Measurements from ENCODE around the gene NECTIN4.
"Not testable (repeated sequence)": the region's sequence is repeated elsewhere in the genome, so short reads cannot be mapped to it uniquely, and the experiment has no call there.

Gene NECTIN4

GRCh38 chr1:161080441-161081405 lies 8.6 kb downstream of the NECTIN4 start:
- DNase-seq, result no peak

DNA sequence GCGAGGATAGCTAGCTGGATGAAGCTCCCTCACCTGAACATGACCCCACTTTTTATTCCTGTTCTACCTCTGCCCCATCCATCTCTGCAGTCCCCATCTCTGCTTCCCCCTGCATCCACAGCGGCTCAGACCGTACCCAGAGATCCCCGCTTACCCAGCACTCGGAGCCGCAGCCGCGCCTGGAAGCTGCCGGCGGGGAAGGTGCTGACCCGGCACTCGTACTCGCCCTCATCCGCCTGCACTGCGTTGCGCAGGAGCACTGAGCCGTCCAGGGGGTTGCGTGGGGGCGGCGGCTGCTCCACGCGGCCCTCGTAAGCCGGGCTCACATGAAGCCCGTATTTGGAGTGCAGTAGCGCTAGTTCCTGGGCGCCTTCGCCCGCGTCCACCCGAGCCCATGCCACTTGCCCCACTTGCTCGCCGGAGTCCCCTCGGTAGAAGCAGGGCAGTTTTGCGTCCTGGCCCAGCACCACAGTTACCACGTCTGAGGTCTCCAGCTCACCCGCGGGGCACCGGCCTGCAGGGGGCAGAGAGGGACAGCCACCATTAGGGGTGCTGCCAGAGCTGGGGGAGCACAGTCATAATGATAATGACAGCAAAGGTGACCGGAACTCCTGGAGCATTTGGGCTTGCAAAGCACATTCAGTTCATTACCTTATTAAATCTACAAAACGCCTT lies 9.8 kb downstream of the NECTIN4 start:
- DNase-seq, result no peak

DNA sequence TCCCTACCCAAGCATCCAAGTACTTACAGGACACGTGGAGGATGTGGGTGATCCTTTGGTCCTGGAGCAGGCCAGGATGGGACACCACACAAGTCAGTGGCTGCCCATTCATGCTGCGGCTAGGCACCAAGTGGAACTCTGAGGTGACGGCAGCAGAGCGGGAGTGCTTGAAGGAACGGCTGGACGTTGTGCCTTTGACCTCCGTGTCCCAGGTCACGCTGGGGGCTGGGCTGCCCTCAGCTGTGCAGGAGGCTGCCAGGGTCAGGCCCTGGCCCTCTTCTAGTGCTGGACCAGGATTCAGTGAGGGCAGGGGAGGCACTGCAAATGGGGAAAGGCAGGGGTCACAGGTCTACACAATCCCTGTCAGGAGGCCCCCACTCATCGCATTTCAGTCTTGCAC lies 11.9 kb downstream of the NECTIN4 start:
- DNase-seq, result no peak

DNA sequence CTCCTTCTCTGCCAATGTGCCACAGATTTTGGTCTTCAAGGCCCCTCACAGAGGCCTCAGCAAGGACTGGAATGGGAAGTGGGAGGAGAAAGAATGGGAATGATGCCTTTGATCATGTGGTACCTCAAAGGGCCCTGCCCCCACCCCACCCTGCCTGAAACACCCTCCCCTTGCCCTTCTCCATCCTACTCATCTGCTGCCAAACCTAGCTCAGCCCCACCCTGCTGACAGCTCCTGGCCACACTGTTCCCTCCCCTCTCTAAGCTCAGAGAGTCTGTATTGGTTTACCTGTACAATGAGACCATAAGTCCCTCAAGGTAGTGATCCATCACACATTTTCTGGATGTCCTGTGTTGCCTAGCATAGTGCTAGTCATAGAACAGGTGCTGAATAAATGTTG lies 12.9 kb downstream of the NECTIN4 start:
- DNase-seq, result no peak

DNA sequence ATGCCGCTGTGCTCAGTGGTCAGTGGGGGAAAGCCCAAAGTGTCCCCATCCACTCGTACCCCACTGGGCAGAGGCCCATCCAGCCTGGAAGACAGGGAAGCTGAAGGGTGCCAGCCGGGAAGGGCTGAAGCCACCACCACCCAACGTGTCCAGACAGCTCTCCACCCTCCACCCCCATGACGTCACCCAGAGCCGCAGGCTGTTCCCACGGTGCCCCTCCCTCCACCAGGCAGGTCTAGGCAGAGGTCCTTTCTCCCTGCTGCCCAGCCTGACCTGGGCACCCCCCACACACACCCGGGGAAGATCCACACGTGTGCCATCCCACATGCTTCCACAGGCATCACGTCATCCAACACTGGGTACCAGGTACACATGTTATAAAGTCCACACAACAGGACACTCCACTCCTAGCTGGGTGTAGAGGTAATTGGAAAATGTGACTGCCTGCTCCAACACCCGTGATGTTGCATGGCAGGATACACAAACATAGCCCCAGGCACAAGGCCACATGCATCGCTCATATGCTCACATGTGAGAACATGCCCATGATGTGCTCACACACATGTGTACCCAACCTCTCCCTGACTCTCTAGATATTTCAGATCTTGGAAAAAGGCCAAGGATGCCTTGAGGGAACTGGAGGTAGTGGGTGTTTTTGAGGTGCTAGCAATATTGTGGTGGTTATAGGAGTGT lies 14.5 kb downstream of the NECTIN4 start:
- no peak for DNase-seq

- DNase-seq, result no peak
Measured at GRCh38 chr1:161073474-161074121, 15.8 kb downstream of the NECTIN4 start.

DNA sequence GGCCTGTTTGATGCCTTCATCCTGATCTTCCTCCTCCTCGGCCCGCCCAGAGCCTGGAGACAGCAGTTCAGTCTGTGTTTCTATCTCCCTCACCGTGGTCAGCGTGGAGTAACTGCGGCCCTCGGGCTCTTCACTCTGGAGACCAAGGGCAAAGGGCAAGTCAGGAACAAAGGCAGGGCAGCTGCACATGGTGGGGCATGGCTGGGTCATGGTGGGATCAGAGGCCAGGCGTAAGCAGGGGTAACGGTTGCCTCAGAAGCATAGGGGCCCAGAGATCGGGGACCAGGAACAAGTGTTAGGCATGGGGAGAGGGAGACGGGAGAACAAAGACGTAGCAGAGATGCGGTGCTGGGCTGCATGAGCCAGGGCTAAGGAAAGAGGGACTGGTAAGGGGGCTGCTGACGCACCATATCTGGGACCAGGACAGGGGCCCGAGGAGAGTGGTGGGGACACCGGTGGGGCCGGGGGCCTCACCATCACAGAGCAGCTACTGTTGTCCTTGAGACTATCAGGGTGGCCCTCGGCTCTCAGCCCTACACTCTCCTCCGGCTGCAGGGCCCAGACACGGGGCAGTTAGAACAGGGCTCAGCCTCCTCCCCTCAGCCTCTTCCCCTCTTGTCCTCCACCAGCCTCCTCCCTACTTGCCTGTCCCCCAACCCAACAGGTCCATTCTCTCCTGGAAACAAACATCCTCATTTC lies 16.5 kb downstream of the NECTIN4 start:
- no peak for DNase-seq

- DNase-seq, result peak; percentile 43
Measured at GRCh38 chr1:161071886-161072371, 17.4 kb downstream of the NECTIN4 start.

- DNase-seq, result no peak
Measured at GRCh38 chr1:161070761-161071160, 18.6 kb downstream of the NECTIN4 start.

DNA sequence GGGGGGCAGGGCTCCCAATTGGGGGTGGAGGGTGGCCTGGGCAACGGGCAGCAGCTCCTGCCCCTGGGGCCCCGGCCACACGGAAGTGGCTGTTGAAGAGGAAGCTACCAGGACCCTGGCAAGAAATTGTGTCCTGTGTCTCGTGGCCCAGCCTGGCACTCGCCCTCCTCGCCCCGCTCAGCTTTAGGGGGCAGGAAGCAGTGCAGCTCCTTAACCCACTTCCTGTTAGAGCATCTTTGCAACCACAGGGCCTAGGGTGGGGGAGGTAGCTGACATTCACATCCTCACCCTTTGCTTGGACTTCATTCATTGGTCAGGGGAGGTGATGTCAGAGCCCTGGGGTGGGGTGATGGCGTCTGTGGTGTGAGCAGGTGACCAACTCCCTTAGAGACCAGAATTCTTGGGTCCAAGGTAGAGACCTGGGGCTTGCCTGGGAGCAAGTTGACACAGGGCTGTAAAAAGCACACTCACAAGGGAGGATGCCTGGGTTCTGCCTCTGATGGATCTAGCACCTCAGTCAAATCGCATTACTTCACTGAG lies 19.6 kb downstream of the NECTIN4 start, which contains the start of gene ARHGAP30:
Gene ARHGAP30, minus strand, starts transcription at position 161 of the 540 bp plus-strand sequence. CDS start 267 bp downstream, outside the sequence.
- peak; percentile 75 for DNase-seq

- no peak for DNase-seq
Measured at GRCh38 chr1:161069241-161069640, 20.1 kb downstream of the NECTIN4 start.

DNA sequence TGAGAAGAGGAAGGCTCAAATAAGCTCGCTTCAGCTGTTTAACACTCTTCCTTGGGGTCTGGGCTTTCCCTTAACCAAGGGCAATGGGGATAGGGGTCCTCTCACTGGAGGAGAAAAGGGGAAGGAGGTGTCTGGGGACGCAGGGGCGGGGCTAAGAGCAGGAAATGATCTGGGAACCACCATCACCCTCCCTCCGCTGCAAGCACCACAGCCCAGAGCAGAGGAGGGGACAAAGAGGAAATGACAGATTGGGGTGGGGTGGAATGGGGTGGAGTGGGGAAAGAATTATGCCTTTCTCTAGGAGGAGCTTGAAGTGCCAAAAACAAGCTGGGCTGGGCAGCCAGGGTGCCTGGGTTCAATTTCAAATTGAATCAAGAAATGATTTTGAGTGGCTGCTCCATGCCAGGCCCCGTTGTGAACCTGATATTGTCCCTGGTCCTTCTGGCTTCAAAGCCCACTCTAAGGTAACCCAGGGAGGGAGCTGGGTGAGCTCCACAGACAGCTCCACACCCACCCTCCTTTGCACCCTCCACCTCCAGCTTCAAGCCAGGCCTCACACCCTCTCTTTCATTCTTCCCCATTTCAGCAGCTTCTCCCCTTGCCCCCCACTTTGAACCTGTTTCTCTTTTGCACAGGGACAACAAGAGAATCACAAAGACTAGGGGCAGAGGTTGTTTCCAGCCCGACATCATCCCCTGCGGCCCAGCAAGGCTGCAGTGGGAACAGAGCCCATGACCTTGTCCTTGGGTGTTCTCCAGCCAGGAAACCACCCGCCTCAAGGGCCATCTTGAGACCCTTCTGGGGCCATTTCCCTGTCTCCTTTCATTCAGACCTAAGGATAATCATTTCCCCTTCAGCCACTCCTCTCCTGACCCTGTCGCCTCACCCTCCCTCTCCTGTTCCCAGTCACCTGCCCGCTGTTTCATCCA lies 20.8 kb downstream of the NECTIN4 start:
- peak; percentile 79 for DNase-seq

GRCh38 chr1:161066694-161067093 lies 22.7 kb downstream of the NECTIN4 start:
- DNase-seq, result no peak

DNA sequence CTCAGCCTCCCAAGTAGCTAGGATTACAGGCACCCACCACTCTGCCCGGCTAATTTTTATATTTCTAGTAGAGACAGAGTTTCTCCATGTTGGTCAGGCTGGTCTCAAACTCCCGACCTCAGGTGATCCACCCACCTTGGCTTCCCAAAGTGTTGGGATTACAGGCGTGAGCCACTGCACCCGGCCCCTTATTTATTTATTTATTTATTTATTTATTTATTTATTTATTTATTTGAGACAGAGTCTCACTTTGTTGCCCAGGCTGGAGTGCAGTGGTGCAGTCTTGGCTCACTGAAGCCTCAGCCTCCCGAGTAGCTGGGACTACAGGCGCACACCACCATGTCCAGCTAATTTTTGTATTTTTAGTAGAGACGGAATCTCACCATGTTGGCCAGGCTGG lies 23.7 kb downstream of the NECTIN4 start:
- not testable (repeated sequence) for DNase-seq

DNA sequence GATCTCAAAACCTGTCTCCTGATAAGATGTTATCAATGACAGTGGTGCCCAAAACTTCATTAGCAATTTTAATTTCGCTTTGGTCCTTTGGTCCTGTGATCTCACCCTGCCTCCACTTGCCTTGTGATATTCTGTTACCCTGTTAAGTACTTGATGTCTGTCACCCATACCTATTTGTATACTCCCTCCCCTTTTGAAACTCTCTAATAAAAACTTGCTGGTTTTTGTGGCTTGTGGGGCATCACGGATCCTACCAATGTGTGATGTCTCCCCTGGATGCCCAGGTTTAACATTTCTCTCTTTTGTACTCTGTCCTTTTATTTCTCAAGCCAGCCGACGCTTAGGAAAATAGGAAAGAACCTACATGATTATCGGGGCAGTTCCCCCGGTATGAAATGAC lies 25.4 kb downstream of the NECTIN4 start:
- not testable (repeated sequence) for DNase-seq

DNA sequence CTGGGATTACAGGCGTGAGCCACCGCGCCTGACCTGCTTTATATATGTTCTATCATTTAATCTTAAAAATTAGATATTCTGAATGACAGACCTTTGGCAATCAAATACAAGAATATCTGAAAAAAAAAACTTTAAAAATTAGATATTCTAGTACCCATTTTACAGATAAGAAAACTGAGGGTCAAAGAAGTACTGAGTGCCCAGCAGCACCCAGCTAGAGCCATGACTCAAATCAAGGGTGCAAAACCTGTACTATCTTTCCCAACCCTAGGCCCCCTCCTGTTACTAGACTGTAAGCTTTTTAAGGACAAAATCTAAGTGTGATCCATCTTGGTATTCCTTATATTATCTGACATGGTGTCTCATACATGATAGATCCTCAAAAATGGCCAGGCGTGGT lies 27.9 kb downstream of the NECTIN4 start:
- no peak for DNase-seq

- no peak for DNase-seq
Measured at GRCh38 chr1:161059293-161059692, 30.1 kb downstream of the NECTIN4 start.

DNA sequence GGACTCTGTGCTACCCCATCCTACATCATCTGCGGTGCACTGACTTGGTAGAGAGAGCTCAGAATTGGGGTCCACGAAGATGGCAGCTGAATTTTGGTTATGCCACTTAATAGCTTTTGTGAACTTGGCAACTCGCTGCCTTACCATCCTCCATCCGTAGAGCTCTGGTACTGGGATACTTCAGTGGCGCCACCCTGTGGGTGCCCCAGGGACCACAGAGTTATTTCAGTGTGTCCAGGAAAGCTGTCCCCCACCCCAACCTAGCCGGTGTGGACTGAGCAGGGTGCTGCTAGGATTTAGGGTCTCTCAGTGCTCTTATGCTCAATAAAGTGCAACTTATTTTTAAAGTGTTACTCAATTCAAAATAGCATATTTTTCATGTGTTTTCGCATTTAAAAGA lies 34.6 kb downstream of the NECTIN4 start:
- DNase-seq, result no peak

DNA sequence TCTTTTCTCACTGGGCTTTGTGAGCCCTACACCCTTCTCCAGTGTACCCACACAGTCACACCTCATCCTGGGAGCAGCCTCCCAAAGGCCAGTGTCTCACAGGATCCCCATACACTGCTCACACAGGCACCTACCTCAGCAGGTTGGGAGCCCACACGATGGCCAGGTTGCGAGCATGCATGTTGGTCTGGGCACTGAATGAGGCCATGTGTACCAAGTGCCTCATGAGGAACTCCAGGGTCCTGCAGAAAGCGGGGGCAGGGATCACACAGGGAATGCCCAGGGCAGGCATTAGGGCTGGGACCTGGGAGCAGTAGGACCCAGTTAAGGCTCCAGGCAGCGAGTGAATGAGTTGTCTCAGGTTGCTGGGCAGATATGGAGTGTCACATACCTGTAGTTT lies 35.1 kb downstream of the NECTIN4 start:
- no peak for DNase-seq

DNA sequence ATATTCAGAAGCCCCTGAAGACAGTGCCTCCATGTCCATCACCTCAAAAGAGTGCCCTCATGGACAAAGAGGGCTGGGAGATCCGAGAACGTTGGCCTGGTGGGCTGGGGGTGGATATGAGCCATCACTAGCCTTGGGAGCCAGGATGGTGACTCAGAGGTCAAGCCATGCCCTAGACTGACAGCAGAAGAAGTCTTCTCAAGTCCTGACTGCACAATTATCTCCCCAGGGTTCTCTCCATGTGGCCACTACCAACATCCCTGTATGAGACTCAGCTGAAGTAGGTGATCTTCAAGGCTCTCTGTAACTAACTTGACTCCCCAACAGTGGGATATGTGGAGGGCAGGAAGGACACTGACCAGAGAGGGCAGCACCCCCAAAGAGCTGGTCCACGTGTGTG lies 36.5 kb downstream of the NECTIN4 start:
- no peak for DNase-seq

- DNase-seq, result no peak
Measured at GRCh38 chr1:161051219-161051618, 38.1 kb downstream of the NECTIN4 start.
